MCF 10A (cell line): ENCODE results near the gene SERPINI1. TPM values are rescaled to one million over a fixed set of nuclear protein-coding genes. Genes with fewer than 3 reads are reported as not detected.

ENCODE experiments used
- BruUV-seq: library from RNA; stranded (reverse); fragments of 400-500 nt; replicated peaks from 2 replicates; lab custom pipeline; 2021; lab: Mats Ljungman, UMichigan
- CTCF ChIA-PET: fragments of 300-600 bp; sonication (Branson Sonifier 250); formaldehyde crosslinking; extraction: SDS; loops from one replicate; lab custom pipeline; 2021; ENCODE audit warnings: antibody characterized with exemption, inconsistent platforms; lab: Yijun Ruan, JAX
- POLR2A ChIA-PET: fragments of 300-600, 350-650 bp; sonication (Branson Sonifier 250); formaldehyde crosslinking; extraction: SDS; loops from one replicate; lab custom pipeline; 2020; ENCODE audit warnings: antibody characterized with exemption, inconsistent platforms; lab: Yijun Ruan, JAX
- DNase-seq: peaks from one replicate; pipeline ENCODE4 v3.0.0-alpha.2; 2018; ENCODE audit not compliant: unreplicated experiment
- H3K27ac Mint-ChIP-seq: one replicate; pipeline ENCODE4 v1.8.0; 2022; ENCODE audit warnings: mild to moderate bottlenecking, low read depth, mixed read lengths; ENCODE audit not compliant: unreplicated experiment
- H3K27me3 Mint-ChIP-seq: one replicate; pipeline ENCODE4 v1.8.0; 2022; ENCODE audit warnings: mixed read lengths; ENCODE audit not compliant: insufficient read depth, unreplicated experiment
- H3K36me3 Mint-ChIP-seq: one replicate; pipeline ENCODE4 v1.8.0; 2022; ENCODE audit warnings: mild to moderate bottlenecking, moderate library complexity, mixed read lengths; ENCODE audit not compliant: insufficient read depth, unreplicated experiment
- H3K4me1 Mint-ChIP-seq: one replicate; pipeline ENCODE4 v1.8.0; 2022; ENCODE audit warnings: mixed read lengths; ENCODE audit not compliant: insufficient read depth, unreplicated experiment
- H3K4me3 Mint-ChIP-seq: one replicate; pipeline ENCODE4 v1.8.0; 2022; ENCODE audit warnings: mild to moderate bottlenecking, moderate library complexity, mixed read lengths; ENCODE audit not compliant: unreplicated experiment
- H3K9me3 Mint-ChIP-seq: one replicate; pipeline ENCODE4 v1.8.0; 2022; ENCODE audit warnings: mixed read lengths; ENCODE audit not compliant: unreplicated experiment
- intact Hi-C: fragments of 100-400 bp; cut with micrococcal nuclease; formaldehyde crosslinking; loops from 2 replicates; pipeline ENCODE4 v1.14.1; 2022
- total RNA-seq: library from RNA; stranded (reverse); gene quantifications from 2 replicates; pipeline ENCODE4 v1.2.3, GENCODE V29; 2022
- TF ChIP-seq, protein P1 (sequence below): fragments of 200-600 bp; IDR thresholded peaks from one replicate; pipeline ENCODE4 v1.8.0; 2022; ENCODE audit warnings: antibody characterized with exemption, mild to moderate bottlenecking; ENCODE audit not compliant: unreplicated experiment

Gene SERPINI1
- total RNA-seq, 1 experiment from 2014 or later, result 2.6 TPM

DNA sequence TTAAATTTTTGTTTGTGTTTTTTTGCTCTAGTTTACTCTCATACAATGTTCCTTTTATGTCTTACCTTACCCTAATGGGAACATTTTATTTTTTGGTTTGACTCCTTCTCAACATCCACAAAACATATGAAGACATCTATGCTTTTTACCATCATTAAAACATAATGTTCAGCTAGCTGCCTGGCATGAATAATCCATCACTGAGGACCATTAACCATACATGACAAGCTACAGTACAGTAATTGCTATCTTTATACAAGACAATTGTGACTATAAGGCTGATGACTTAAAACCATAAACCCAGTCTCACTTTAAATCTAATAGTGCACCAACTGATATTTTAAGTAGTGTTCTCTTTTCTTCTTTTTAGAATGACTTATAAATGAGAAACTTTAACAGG is 13.7 kb downstream of the SERPINI1 start:
- Mint-ChIP-seq H3K4me1 (no peaks in the 10 kb centered on the region), H3K36me3 (no peaks in the 10 kb centered on the region), H3K27me3 (no peaks in the 10 kb centered on the region), H3K4me3 (no peak overlapping the region), H3K27ac (no peak overlapping the region), H3K9me3 (no peaks in the 10 kb centered on the region)
- intact Hi-C loops, result no loop called here
- BruUV-seq, result no TSS peak
- POLR2A ChIA-PET, result interaction anchor here (0.6 to 3.0 kb wide), 3 partner anchors 10 to 1386 kb away, joined by 3 to 19 read pairs (median 3); partner anchors contain the start of gene SERPINI1
- CTCF ChIA-PET, result interaction anchor here (0.6 to 1.6 kb wide), 3 partner anchors 9 to 64 kb away, joined by 3 to 6 read pairs (median 6); no protein-coding TSS in a partner anchor
- no peak for DNase-seq
- TF ChIP-seq, protein P1, sequence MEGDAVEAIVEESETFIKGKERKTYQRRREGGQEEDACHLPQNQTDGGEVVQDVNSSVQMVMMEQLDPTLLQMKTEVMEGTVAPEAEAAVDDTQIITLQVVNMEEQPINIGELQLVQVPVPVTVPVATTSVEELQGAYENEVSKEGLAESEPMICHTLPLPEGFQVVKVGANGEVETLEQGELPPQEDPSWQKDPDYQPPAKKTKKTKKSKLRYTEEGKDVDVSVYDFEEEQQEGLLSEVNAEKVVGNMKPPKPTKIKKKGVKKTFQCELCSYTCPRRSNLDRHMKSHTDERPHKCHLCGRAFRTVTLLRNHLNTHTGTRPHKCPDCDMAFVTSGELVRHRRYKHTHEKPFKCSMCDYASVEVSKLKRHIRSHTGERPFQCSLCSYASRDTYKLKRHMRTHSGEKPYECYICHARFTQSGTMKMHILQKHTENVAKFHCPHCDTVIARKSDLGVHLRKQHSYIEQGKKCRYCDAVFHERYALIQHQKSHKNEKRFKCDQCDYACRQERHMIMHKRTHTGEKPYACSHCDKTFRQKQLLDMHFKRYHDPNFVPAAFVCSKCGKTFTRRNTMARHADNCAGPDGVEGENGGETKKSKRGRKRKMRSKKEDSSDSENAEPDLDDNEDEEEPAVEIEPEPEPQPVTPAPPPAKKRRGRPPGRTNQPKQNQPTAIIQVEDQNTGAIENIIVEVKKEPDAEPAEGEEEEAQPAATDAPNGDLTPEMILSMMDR, result no peak

DNA sequence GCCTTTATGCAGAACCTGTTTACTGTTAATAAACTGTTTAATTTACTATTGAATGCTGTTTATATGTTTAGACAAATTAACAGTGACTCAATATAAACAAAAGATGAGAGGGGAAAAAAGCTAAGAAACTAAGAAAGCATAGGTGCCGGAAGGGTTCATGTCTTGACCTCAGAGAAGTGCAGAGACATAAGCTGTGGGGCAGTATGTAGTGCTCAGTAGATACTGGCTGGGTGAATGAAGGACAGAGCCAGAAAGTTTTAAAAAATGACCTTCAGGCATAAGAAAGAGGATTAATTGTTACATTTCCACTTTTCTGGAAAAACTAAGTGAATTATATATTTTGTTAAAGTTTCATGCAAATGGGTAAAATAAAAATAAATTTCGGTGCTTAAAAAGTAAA is 14.2 kb downstream of the SERPINI1 start:
- Mint-ChIP-seq H3K27ac (no peak overlapping the region), H3K4me1 (no peaks in the 10 kb centered on the region), H3K27me3 (no peaks in the 10 kb centered on the region), H3K36me3 (no peaks in the 10 kb centered on the region), H3K4me3 (no peak overlapping the region), H3K9me3 (no peaks in the 10 kb centered on the region)
- TF ChIP-seq, protein P1, result no peak
- intact Hi-C loops, result no loop called here
- BruUV-seq, result no TSS peak
- ChIA-PET CTCF (interaction anchor here (0.6 to 1.6 kb wide), 3 partner anchors 9 to 65 kb away, joined by 3 to 6 read pairs (median 6); no protein-coding TSS in a partner anchor), POLR2A (interaction anchor here (0.8 to 3.0 kb wide), 3 partner anchors 10 to 26 kb away, joined by 3 to 19 read pairs (median 3); partner anchors contain the start of gene SERPINI1)
- no peak for DNase-seq

DNA sequence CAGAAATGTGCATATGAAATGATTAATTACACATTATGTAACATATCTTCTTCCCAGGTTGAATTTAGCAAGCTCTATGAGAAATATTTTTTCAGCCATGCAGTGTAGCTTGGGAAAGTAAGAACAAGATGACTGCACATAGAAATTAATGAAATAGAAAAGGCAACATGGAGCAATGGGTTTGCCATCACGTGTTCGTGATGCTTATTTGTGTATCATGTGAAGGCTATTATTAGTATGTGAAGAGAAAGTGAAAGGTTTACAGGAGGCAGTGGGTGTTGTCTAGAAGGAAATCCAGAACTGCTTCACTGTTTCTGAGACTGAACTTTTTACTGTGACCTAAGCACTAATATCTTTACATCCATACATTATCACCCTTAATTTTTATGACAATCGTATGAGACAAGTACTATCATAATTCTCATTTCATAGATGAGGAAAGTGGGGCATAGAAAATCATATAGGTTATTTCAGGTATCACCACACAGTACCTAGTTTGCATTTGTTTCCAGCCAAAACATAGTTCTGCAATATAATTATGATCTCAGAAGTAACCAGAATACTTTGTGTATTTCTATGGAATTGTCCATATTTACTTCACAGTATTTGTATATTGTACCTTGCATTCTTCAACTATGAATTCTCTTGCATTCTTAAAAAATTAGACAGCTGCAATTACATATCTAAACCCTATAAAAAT is 14.9 kb downstream of the SERPINI1 start:
- TF ChIP-seq, protein P1, result no peak
- no TSS peak for BruUV-seq

DNA sequence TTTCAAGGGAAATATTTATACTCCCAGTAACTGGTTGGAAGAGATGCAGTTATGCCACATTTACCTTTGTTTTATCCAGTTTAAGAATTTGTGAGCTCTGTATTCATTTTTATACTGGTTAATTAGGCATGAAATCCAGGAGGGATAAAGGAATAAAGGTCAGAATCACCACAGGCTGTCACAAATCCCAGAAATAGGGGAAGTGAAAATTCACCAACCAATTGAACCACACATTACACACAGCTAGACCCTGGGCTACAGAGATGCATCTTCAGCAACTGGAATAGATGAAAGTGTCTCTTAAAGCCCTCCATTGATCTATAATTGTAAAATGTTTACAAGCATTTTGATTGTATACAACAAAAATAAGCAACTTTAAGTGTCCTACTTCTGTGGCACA is 18.5 kb downstream of the SERPINI1 start:
- Mint-ChIP-seq H3K27ac (no peak overlapping the region), H3K36me3 (no peaks in the 10 kb centered on the region), H3K4me3 (no peak overlapping the region), H3K4me1 (no peaks in the 10 kb centered on the region), H3K9me3 (no peaks in the 10 kb centered on the region), H3K27me3 (no peaks in the 10 kb centered on the region)
- ChIA-PET POLR2A (interaction anchor here (0.6 kb wide), 1 partner anchor 19 kb away, joined by 3 read pairs; no protein-coding TSS in a partner anchor), CTCF (interaction anchor here (1.3 kb wide), 1 partner anchor 13 kb away, joined by 3 read pairs; no protein-coding TSS in a partner anchor)
- TF ChIP-seq, protein P1, result no peak
- DNase-seq, result no peak
- intact Hi-C loops, result no loop called here
- no TSS peak for BruUV-seq

More for the DNA sequence above, 14.9 kb downstream of the SERPINI1 start:
- Mint-ChIP-seq H3K27ac (no peak overlapping the region), H3K9me3 (no peaks in the 10 kb centered on the region), H3K4me1 (no peaks in the 10 kb centered on the region), H3K27me3 (no peaks in the 10 kb centered on the region), H3K4me3 (no peak overlapping the region), H3K36me3 (no peaks in the 10 kb centered on the region)
- CTCF ChIA-PET, result interaction anchor here (0.6 to 1.6 kb wide), 2 partner anchors 9 to 132 kb away, joined by 4 read pairs; no protein-coding TSS in a partner anchor
- POLR2A ChIA-PET, result interaction anchor here (0.8 to 3.0 kb wide), 3 partner anchors 11 to 27 kb away, joined by 3 to 19 read pairs (median 3); partner anchors contain the start of gene SERPINI1
- DNase-seq, result no peak
- intact Hi-C loops, result no loop called here
